H1 (cell line): ENCODE results near the gene AFF4. TPM values are rescaled to one million over a fixed set of nuclear protein-coding genes. Genes with fewer than 3 reads are reported as not detected.

ENCODE experiments used
- CTCF ChIA-PET: fragments of 300-600 bp; sonication (Branson Sonifier 250); formaldehyde crosslinking; loops from one replicate; lab custom pipeline; 2021; ENCODE audit not compliant: partially characterized antibody; lab: Charles Lee
- POLR2A ChIA-PET: fragments of 300-600 bp; sonication (Branson Sonifier 250); formaldehyde crosslinking; loops from one replicate; lab custom pipeline; 2021; ENCODE audit warnings: inconsistent platforms; ENCODE audit not compliant: partially characterized antibody; lab: Charles Lee
- DNase-seq, 2 experiments: peaks; one replicate each; pipeline versions ENCODE4 v3.0.0 to v3.0.0-alpha.2; 2010 to 2022; ENCODE audit warnings: low spot score in 2 of 2, low read depth in 1 of 2, mixed read lengths in 1 of 2
- FAIRE-seq: peaks from 2 replicates; lab custom pipeline; 2011; peaks lifted over from hg19 to GRCh38; lab: Jason Lieb, UNC
- H2AFZ ChIP-seq: 2 replicates; pipeline ENCODE4 v1.8.1; 2012; ENCODE audit warnings: low read length, inconsistent platforms
- H2AK5ac ChIP-seq: 2 replicates; pipeline ENCODE4 v1.6.1; 2013; ENCODE audit warnings: low read depth, low read length
- H2BK120ac ChIP-seq: replicated peaks from 2 replicates; pipeline ENCODE3; 2013; ENCODE audit warnings: low read depth, low read length, inconsistent platforms
- H2BK12ac ChIP-seq: 2 replicates; pipeline ENCODE4 v1.6.1; 2013; ENCODE audit warnings: low read depth, low read length
- H2BK15ac ChIP-seq: 2 replicates; pipeline ENCODE4 v1.6.1; 2013; ENCODE audit warnings: low read length
- H2BK20ac ChIP-seq: 2 replicates; pipeline ENCODE4 v1.6.1; 2013; ENCODE audit warnings: low read length
- H2BK5ac ChIP-seq: 2 replicates; pipeline ENCODE4 v1.6.1; 2013; ENCODE audit warnings: low read depth, low read length
- H3K14ac ChIP-seq: 2 replicates; pipeline ENCODE4 v1.6.1; 2013; ENCODE audit warnings: inconsistent platforms; ENCODE audit not compliant: insufficient read length
- H3K18ac ChIP-seq: 2 replicates; pipeline ENCODE4 v1.6.1; 2013; ENCODE audit warnings: low read length; ENCODE audit errors: extremely low read depth
- H3K23ac ChIP-seq: 2 replicates; pipeline ENCODE4 v1.6.1; 2013; ENCODE audit warnings: inconsistent platforms; ENCODE audit not compliant: insufficient read length
- H3K23me2 ChIP-seq: 2 replicates; pipeline ENCODE4 v1.6.1; 2013; ENCODE audit warnings: low read depth, low read length
- H3K27ac ChIP-seq: 2 replicates; pipeline ENCODE4 v1.6.1; 2011; ENCODE audit warnings: low read depth, low read length, inconsistent platforms
- H3K27me3 ChIP-seq, 4 experiments: replicated peaks in 1 of 4; 1 replicate in 1 of 4; 2 replicates in 3 of 4; pipeline versions ENCODE4 v1.6.1 to v1.8.1; 2011 to 2013; ENCODE audit warnings: low read length in 3 of 4, mild to moderate bottlenecking in 3 of 4, inconsistent platforms in 2 of 4, mixed read lengths in 2 of 4, moderate library complexity in 1 of 4; ENCODE audit not compliant: control insufficient read depth in 3 of 4, insufficient read depth in 3 of 4; ENCODE audit errors: extremely low read depth in 1 of 4
- H3K36me3 ChIP-seq, 4 experiments: 2 replicates each; pipeline versions ENCODE4 v1.6.1 to v1.8.1; 2011 to 2013; ENCODE audit warnings: mild to moderate bottlenecking in 4 of 4, low read length in 3 of 4, moderate library complexity in 2 of 4, control low read depth in 1 of 4, inconsistent platforms in 1 of 4; ENCODE audit not compliant: insufficient read depth in 4 of 4, control insufficient read depth in 2 of 4
- H3K4ac ChIP-seq: replicated peaks from 2 replicates; pipeline ENCODE3; 2013; ENCODE audit warnings: low read length, low read depth, mixed read lengths, inconsistent platforms; ENCODE audit not compliant: insufficient read length
- H3K4me1 ChIP-seq, 4 experiments: replicated peaks in 1 of 4; 1 replicate in 1 of 4; 2 replicates in 3 of 4; pipeline versions ENCODE4 v1.6.1 to v1.8.1; 2011 to 2013; ENCODE audit warnings: low read length in 3 of 4, inconsistent platforms in 2 of 4, mixed read lengths in 1 of 4; ENCODE audit not compliant: insufficient read depth in 4 of 4, control insufficient read depth in 3 of 4
- H3K4me2 ChIP-seq, 2 experiments: 2 replicates each; pipeline versions ENCODE4 v1.6.1 to v1.8.1; 2011 to 2013; ENCODE audit warnings: low read depth in 2 of 2, low read length in 2 of 2, control low read depth in 1 of 2, inconsistent platforms in 1 of 2, mild to moderate bottlenecking in 1 of 2; ENCODE audit not compliant: insufficient read depth in 1 of 2
- H3K4me3 ChIP-seq, 4 experiments: fragments of 200-600, 300-600 bp in 1 of 4; sonication (generic), shearing (Covaris generic), sonication (Bioruptor Twin) in 1 of 4; 2 replicates each; pipeline versions ENCODE4 v1.5.1 to v1.8.1; 2011 to 2016; ENCODE audit warnings: low read length in 4 of 4, low read depth in 3 of 4, control low read depth in 2 of 4, inconsistent platforms in 2 of 4, mild to moderate bottlenecking in 2 of 4, mixed read lengths in 1 of 4, moderate library complexity in 1 of 4; ENCODE audit not compliant: insufficient read depth in 2 of 4; ENCODE audit errors: extremely low read depth in 1 of 4
- H3K56ac ChIP-seq: replicated peaks from 2 replicates; pipeline ENCODE3; 2013; ENCODE audit warnings: low read depth, mild to moderate bottlenecking, mixed read lengths, low read length, inconsistent platforms; ENCODE audit not compliant: insufficient read length
- H3K79me1 ChIP-seq: 2 replicates; pipeline ENCODE4 v1.6.1; 2013; ENCODE audit warnings: low read depth, low read length, control low read depth
- H3K79me2 ChIP-seq, 2 experiments: 2 replicates each; pipeline versions ENCODE4 v1.6.1 to v1.8.1; 2012 to 2013; ENCODE audit warnings: low read length in 2 of 2, mild to moderate bottlenecking in 2 of 2, inconsistent platforms in 1 of 2; ENCODE audit not compliant: insufficient read depth in 2 of 2, control insufficient read depth in 1 of 2
- H3K9ac ChIP-seq, 4 experiments: replicated peaks in 1 of 4; 1 replicate in 1 of 4; 2 replicates in 3 of 4; pipeline versions ENCODE4 v1.6.1 to v1.8.1; 2011 to 2013; ENCODE audit warnings: low read depth in 3 of 4, low read length in 3 of 4, control low read depth in 2 of 4, mild to moderate bottlenecking in 2 of 4, moderate library complexity in 2 of 4, inconsistent platforms in 1 of 4; ENCODE audit errors: extremely low read depth in 1 of 4
- H3K9me3 ChIP-seq, 2 experiments: 2 replicates each; pipeline versions ENCODE4 v1.6.1 to v1.8.1; 2012 to 2013; ENCODE audit warnings: mild to moderate bottlenecking in 2 of 2, moderate library complexity in 2 of 2, control low read depth in 1 of 2, inconsistent platforms in 1 of 2, low read depth in 1 of 2, low read length in 1 of 2, mixed read lengths in 1 of 2; ENCODE audit not compliant: insufficient read depth in 2 of 2
- H4K20me1 ChIP-seq, 2 experiments: replicated peaks in 1 of 2; 2 replicates each; pipeline versions ENCODE3 to v1.8.1; 2011 to 2013; ENCODE audit warnings: inconsistent platforms in 2 of 2, low read length in 2 of 2, mild to moderate bottlenecking in 1 of 2; ENCODE audit not compliant: insufficient read depth in 2 of 2, control insufficient read depth in 1 of 2
- H4K5ac ChIP-seq: 2 replicates; pipeline ENCODE4 v1.6.1; 2013; ENCODE audit warnings: low read length, low read depth, mixed read lengths, inconsistent platforms; ENCODE audit not compliant: insufficient read length
- H4K8ac ChIP-seq: 2 replicates; pipeline ENCODE4 v1.8.0; 2013; ENCODE audit warnings: mild to moderate bottlenecking, moderate library complexity, low read length, inconsistent platforms; ENCODE audit not compliant: insufficient read depth; ENCODE audit errors: extremely low read depth
- H4K91ac ChIP-seq: replicated peaks from 2 replicates; pipeline ENCODE3; 2013; ENCODE audit warnings: low read length, mixed read lengths, inconsistent platforms; ENCODE audit not compliant: insufficient read length
- BACH1 ChIP-seq: IDR thresholded peaks from 2 replicates; pipeline ENCODE4 v1.6.1; 2012; ENCODE audit warnings: low read length, improper control_type of control experiment
- BRCA1 ChIP-seq: IDR thresholded peaks from 2 replicates; pipeline ENCODE4 v1.6.1; 2012; ENCODE audit warnings: low read depth, low read length, improper control_type of control experiment
- CEBPB ChIP-seq: IDR thresholded peaks from 2 replicates; pipeline ENCODE4 v1.6.1; 2012; ENCODE audit warnings: low read depth, low read length
- EP300 ChIP-seq, 2 experiments: IDR thresholded peaks; 1 replicate in 1 of 2; 2 replicates in 1 of 2; pipeline ENCODE4 v1.6.1; 2011 to 2012; ENCODE audit warnings: low read depth in 2 of 2, low read length in 2 of 2, mild to moderate bottlenecking in 2 of 2, borderline replicate concordance in 1 of 2, inconsistent platforms in 1 of 2, moderate library complexity in 1 of 2
- FOSL1 ChIP-seq: IDR thresholded peaks from 2 replicates; pipeline ENCODE4 v1.6.1; 2011; ENCODE audit warnings: mild to moderate bottlenecking, low read depth, low read length, moderate library complexity; ENCODE audit not compliant: insufficient read depth
- POU5F1 ChIP-seq: IDR thresholded peaks from 2 replicates; pipeline ENCODE4 v1.6.1; 2011; ENCODE audit warnings: low read depth, mild to moderate bottlenecking, low read length, moderate library complexity
- RBBP5 ChIP-seq: IDR thresholded peaks from 2 replicates; pipeline ENCODE4 v1.7.1; 2012; ENCODE audit warnings: low read depth, mild to moderate bottlenecking, inconsistent platforms, low read length, moderate library complexity, borderline replicate concordance
- RFX5 ChIP-seq: IDR thresholded peaks from 2 replicates; pipeline ENCODE4 v1.6.1; 2011; ENCODE audit warnings: low read depth, low read length, improper control_type of control experiment, borderline replicate concordance
- SIN3A ChIP-seq, 2 experiments: IDR thresholded peaks in 1 of 2; conservative IDR thresholded peaks in 1 of 2; 2 replicates each; pipeline ENCODE4 v1.6.1; 2011 to 2012; ENCODE audit warnings: low read length in 2 of 2, improper control_type of control experiment in 1 of 2, low read depth in 1 of 2, mild to moderate bottlenecking in 1 of 2
- TAF1 ChIP-seq: IDR thresholded peaks from 2 replicates; pipeline ENCODE4 v1.6.1; 2011; ENCODE audit warnings: mild to moderate bottlenecking, low read depth, low read length
- TBP ChIP-seq: IDR thresholded peaks from 2 replicates; pipeline ENCODE4 v1.6.1; 2011; ENCODE audit warnings: low read depth, low read length, improper control_type of control experiment
- TCF12 ChIP-seq: IDR thresholded peaks from 2 replicates; pipeline ENCODE4 v1.6.1; 2011; ENCODE audit warnings: low read depth, mild to moderate bottlenecking, low read length
- WGBS, 2 experiments: shearing (Covaris generic) in 1 of 2; methylation state at CpG; one replicate each; pipeline versions ENCODE4 v1.1.6 to v1.1.7; 2013 to 2015; ENCODE audit warnings: low lambda C conversion rate in 2 of 2, mixed read lengths in 2 of 2, inconsistent platforms in 1 of 2, low coverage in 1 of 2, missing lambda C conversion rate in 1 of 2; ENCODE audit not compliant: insufficient replicate concordance in 2 of 2, insufficient coverage in 1 of 2, insufficient read length in 1 of 2; ENCODE audit errors: extremely low coverage in 1 of 2, missing lambda C conversion rate in 1 of 2; 5-methylcytosine and 5-hydroxymethylcytosine counted together
- polyA plus RNA-seq, 7 experiments: library from polyadenylated mRNA; depleted of rRNA in 3 of 7; stranded (reverse) in 5 of 7; unstranded in 2 of 7; fragments of >200 nt in 5 of 7; fragments of 200-250 nt in 2 of 7; gene quantifications; 1 replicate in 5 of 7; 2 replicates in 1 of 7; 4 replicates in 1 of 7; pipeline versions ENCODE4 v1.2.1 to v1.2.3, GENCODE V29; 2011 to 2013; ENCODE audit warnings: missing spikeins in 2 of 7, mixed read lengths in 2 of 7
- total RNA-seq: library from RNA; stranded (reverse); fragmentation: NEBNext Ultra II Directional; extraction: Animal tissue kit (Norgen Biotek cat#: 25700); gene quantifications from 2 replicates; pipeline ENCODE4 v1.2.1, GENCODE V29; 2021

The AFF4 gene
- total and polyA plus RNA-seq, 2 of the 8 experiments (the other 6 are each of a cell fraction or from before 2014, with no cell fraction given), result 12.0 to 61.4 TPM

- no peak overlapping the region for H3K27ac ChIP-seq
- no peak overlapping the region for H3K4ac ChIP-seq
- no peak for FAIRE-seq
- H2BK12ac ChIP-seq, result no peak overlapping the region
- H4K20me1 ChIP-seq, result peaks cover 0 to 7% of the 10 kb centered on the region in 2 experiments
- 0 out of 7 replicates have a peak, but pooled peaks cover 0 to 2% (median 0%) of the 10 kb centered on the region in 4 experiments for H3K4me1 ChIP-seq
- no peak overlapping the region for H4K91ac ChIP-seq
- H3K79me1 ChIP-seq, result no peaks in the 10 kb centered on the region; the same call in 1 of the 2 replicates
- H3K9ac ChIP-seq, result no peak overlapping the region
- no peak overlapping the region for H3K23ac ChIP-seq
- peaks cover 0 to 7% of the 10 kb centered on the region in 2 experiments; a peak in 1 of 4 replicates for H3K79me2 ChIP-seq
- no peaks in the 10 kb centered on the region for H3K23me2 ChIP-seq
- H3K18ac ChIP-seq, result no peak overlapping the region
- H2AK5ac ChIP-seq, result no peak overlapping the region
- H3K56ac ChIP-seq, result no peak overlapping the region
- CTCF ChIA-PET, result interaction anchor here (1.0 to 1.3 kb wide), 4 partner anchors 9 to 55 kb away, joined by 3 to 5 read pairs (median 4); no protein-coding TSS in a partner anchor
- H2BK20ac ChIP-seq, result no peak overlapping the region
- H3K14ac ChIP-seq, result no peak overlapping the region
- TF ChIP-seq CEBPB (no peak), BRCA1 (no peak), RBBP5 (no peak), TCF12 (no peak), POU5F1 (no peak), TAF1 (no peak), EP300 (IDR thresholded peaks at IDR 0.05; ENCODE audit: borderline replicate concordance in 1 of 2, low read depth in 2 of 2, low read length in 2 of 2) (no peak), RFX5 (no peak), FOSL1 (no peak), BACH1 (no peak), TBP (no peak), SIN3A (conservative IDR thresholded peaks at IDR 0.05 in 1 of 2, IDR thresholded peaks at IDR 0.05 in 1 of 2; ENCODE audit: low read depth in 1 of 2, low read length in 2 of 2) (no peak)
- TF ChIP-seq, all 59 proteins: peak for 0
- no peak overlapping the region for H2BK15ac ChIP-seq
- POLR2A ChIA-PET, result interaction anchor here (1.1 kb wide), 1 partner anchor 145 kb away, joined by 3 read pairs; the partner anchor contains the start of gene HSPA4
- no peak overlapping the region for H2AFZ ChIP-seq
- WGBS, 2 experiments, result 86% methylated on average over 2 of the region's 2 CpGs; no CpG with 5 or more reads in 1 of the 2 experiments
- no peak overlapping the region for H3K4me3 ChIP-seq
- no peaks in the 10 kb centered on the region for H3K9me3 ChIP-seq
- H3K36me3 ChIP-seq, result peaks cover 0 to 2% (median under 1%) of the 10 kb centered on the region in 4 experiments; a peak in 2 of 8 replicates
- no peak overlapping the region for H4K5ac ChIP-seq
- no peak overlapping the region for H2BK120ac ChIP-seq
- no peak for DNase-seq
- no peak overlapping the region for H3K4me2 ChIP-seq
- H4K8ac ChIP-seq, result no peak overlapping the region
- no peak overlapping the region for H2BK5ac ChIP-seq
- H3K27me3 ChIP-seq, result no peaks in the 10 kb centered on the region
These were observed 56.3 kb downstream of the AFF4 start for GRCh38 chr5:132907161-132907560.
